CD14-positive monocyte (primary cell): ENCODE results near the gene PLCB1. TPM values are rescaled to one million over a fixed set of nuclear protein-coding genes. Genes with fewer than 3 reads are reported as not detected.

Source experiments
- DNase-seq, 3 donors: peaks; one replicate each; pipeline ENCODE4 v3.0.0-alpha.2; 2011 to 2022
- H2AFZ ChIP-seq: 2 replicates; pipeline ENCODE4 v1.6.0; 2012; ENCODE audit warnings: mild to moderate bottlenecking, low read depth, low read length, inconsistent platforms; ENCODE audit not compliant: insufficient read depth, poor library complexity, severe bottlenecking
- H3K27ac ChIP-seq, 2 donors: 1 replicate in 1 of 2; 2 replicates in 1 of 2; pipeline ENCODE4 v1.5.1; 2012 to 2013; ENCODE audit warnings: low read length in 2 of 2, control low read depth in 1 of 2, inconsistent platforms in 1 of 2, low read depth in 1 of 2, mild to moderate bottlenecking in 1 of 2
- H3K27me3 ChIP-seq, 2 donors: one replicate each; pipeline versions ENCODE4 v1.6.0 to v1.6.1; 2011 to 2013; ENCODE audit warnings: low read length in 2 of 2; ENCODE audit not compliant: control insufficient read depth in 2 of 2, insufficient read depth in 2 of 2
- H3K36me3 ChIP-seq, 2 donors: replicated peaks in 1 of 2; 1 replicate in 1 of 2; 2 replicates in 1 of 2; pipeline versions ENCODE4 v1.5.1 to v1.6.1; 2012 to 2013; ENCODE audit warnings: low read length in 2 of 2, control low read depth in 1 of 2, inconsistent platforms in 1 of 2, mild to moderate bottlenecking in 1 of 2; ENCODE audit not compliant: insufficient read depth in 2 of 2, control insufficient read depth in 1 of 2
- H3K4me1 ChIP-seq, 2 donors: 1 replicate in 1 of 2; 2 replicates in 1 of 2; pipeline versions ENCODE4 v1.5.1 to v1.6.1; 2012 to 2013; ENCODE audit warnings: low read length in 2 of 2, control low read depth in 1 of 2, inconsistent platforms in 1 of 2, mild to moderate bottlenecking in 1 of 2, moderate library complexity in 1 of 2; ENCODE audit not compliant: insufficient read depth in 2 of 2, control insufficient read depth in 1 of 2
- H3K4me2 ChIP-seq: replicated peaks from 2 replicates; pipeline ENCODE3; 2012; ENCODE audit warnings: low read length, moderate library complexity, mild to moderate bottlenecking; ENCODE audit not compliant: poor library complexity, severe bottlenecking; ENCODE audit errors: extremely low read depth
- H3K4me3 ChIP-seq, 3 experiments: fragments of 200-600 bp in 1 of 3; sonication (generic) in 1 of 3; replicated peaks in 1 of 3; 1 replicate in 2 of 3; 2 replicates in 1 of 3; pipeline ENCODE4 v1.5.1; 2011 to 2013; ENCODE audit warnings: low read length in 3 of 3, mild to moderate bottlenecking in 3 of 3, control low read depth in 2 of 3, low read depth in 2 of 3, inconsistent platforms in 1 of 3, moderate library complexity in 1 of 3
- H3K79me2 ChIP-seq: 2 replicates; pipeline ENCODE4 v1.6.0; 2012; ENCODE audit warnings: mild to moderate bottlenecking, control low read depth, inconsistent platforms, low read length, moderate library complexity; ENCODE audit not compliant: insufficient read depth
- H3K9ac ChIP-seq: 2 replicates; pipeline ENCODE4 v1.6.0; 2017; ENCODE audit warnings: low read length, mild to moderate bottlenecking; ENCODE audit not compliant: insufficient read depth, poor library complexity, severe bottlenecking
- H3K9me3 ChIP-seq, 2 donors: replicated peaks in 1 of 2; 1 replicate in 1 of 2; 2 replicates in 1 of 2; pipeline versions ENCODE4 v1.5.1 to v1.6.1; 2012 to 2013; ENCODE audit warnings: low read length in 2 of 2, control low read depth in 1 of 2; ENCODE audit not compliant: control insufficient read depth in 1 of 2, insufficient read depth in 1 of 2
- H4K20me1 ChIP-seq: 2 replicates; pipeline ENCODE4 v1.6.0; 2012; ENCODE audit warnings: mild to moderate bottlenecking, low read length, control low read depth, moderate library complexity; ENCODE audit not compliant: insufficient read depth
- H3K27ac Mint-ChIP-seq, 7 donors: one replicate each; pipeline ENCODE4 v1.8.0; 2020; ENCODE audit warnings: mild to moderate bottlenecking in 7 of 7, mixed read lengths in 7 of 7, moderate library complexity in 6 of 7, inconsistent platforms in 2 of 7
- H3K27me3 Mint-ChIP-seq, 3 donors: one replicate each; pipeline ENCODE4 v1.8.0; 2021 to 2022; ENCODE audit warnings: low read depth in 3 of 3, mild to moderate bottlenecking in 3 of 3, mixed read lengths in 3 of 3, moderate library complexity in 3 of 3, inconsistent platforms in 1 of 3
- H3K36me3 Mint-ChIP-seq, 2 donors: one replicate each; pipeline ENCODE4 v1.8.0; 2020; ENCODE audit warnings: mixed read lengths in 2 of 2, inconsistent platforms in 1 of 2, mild to moderate bottlenecking in 1 of 2
- H3K4me1 Mint-ChIP-seq: one replicate; pipeline ENCODE4 v1.8.0; 2020; ENCODE audit warnings: mild to moderate bottlenecking, mixed read lengths
- H3K4me3 Mint-ChIP-seq, 2 donors: one replicate each; pipeline ENCODE4 v1.8.0; 2020; ENCODE audit warnings: mild to moderate bottlenecking in 2 of 2, mixed read lengths in 2 of 2, moderate library complexity in 1 of 2
- H3K9me3 Mint-ChIP-seq, 7 donors: one replicate each; pipeline ENCODE4 v1.8.0; 2020 to 2022; ENCODE audit warnings: mixed read lengths in 7 of 7, mild to moderate bottlenecking in 6 of 7, moderate library complexity in 6 of 7, inconsistent platforms in 2 of 7
- CTCF ChIP-seq: fragments of 200-600 bp; IDR thresholded peaks from one replicate; pipeline ENCODE4 v1.8.0; 2022; ENCODE audit warnings: antibody characterized with exemption, mild to moderate bottlenecking
- WGBS: methylation state at CpG from one replicate; pipeline ENCODE4 v1.1.5; 2013; ENCODE audit warnings: missing lambda C conversion rate; ENCODE audit not compliant: insufficient coverage; 5-methylcytosine and 5-hydroxymethylcytosine counted together
- intact Hi-C, 2 donors: fragments of 100-400 bp; cut with micrococcal nuclease; formaldehyde crosslinking; loops; one replicate each; pipeline versions ENCODE4 v1.15.0 to v1.15.1; 2023
- polyA plus RNA-seq, 3 donors: library from polyadenylated mRNA; depleted of rRNA in 1 of 3; unstranded in 2 of 3; stranded (reverse) in 1 of 3; fragments of 300-500 nt in 2 of 3; fragments of >200 nt in 1 of 3; fragmentation: Illumina TruSeq in 2 of 3; gene quantifications; 1 replicate in 2 of 3; 2 replicates in 1 of 3; pipeline ENCODE4 v1.2.3, GENCODE V29; 2012 to 2021

PLCB1 gene
- polyA plus RNA-seq, 3 donors, result 8.6 to 16.4 (median 13.2) TPM

GRCh38 chr20:8208226-8208625, 76.2 kb downstream of the PLCB1 start:
- peaks cover 0 to 5% (median 0%) of the 10 kb centered on the region in 7 donors for H3K9me3 Mint-ChIP-seq
- no CpG with 5 or more reads among the region's 1 CpG for WGBS
- Histone ChIP-seq H3K4me3 (no peak overlapping the region), H3K4me2 (no peak overlapping the region), H3K36me3 (no peaks in the 10 kb centered on the region), H3K27me3 (no peaks in the 10 kb centered on the region), H3K4me1 (peaks cover 17 to 29% of the 10 kb centered on the region in 2 donors), H2AFZ (no peak overlapping the region), H3K9ac (no peak overlapping the region), H4K20me1 (peaks cover 26% of the 10 kb centered on the region), H3K79me2 (peaks cover 26% of the 10 kb centered on the region), H3K27ac (no peak overlapping the region), H3K9me3 (peaks cover 0 to 4% of the 10 kb centered on the region in 2 donors)
- peaks cover 3 to 9% of the 10 kb centered on the region in 2 donors for H3K36me3 Mint-ChIP-seq
- intact Hi-C loops, result no loop called here
- H3K27ac Mint-ChIP-seq, result no peak overlapping the region
- peaks cover 30% of the 10 kb centered on the region for H3K4me1 Mint-ChIP-seq
- no peaks in the 10 kb centered on the region for H3K27me3 Mint-ChIP-seq
- no peak for DNase-seq
- no peak overlapping the region for H3K4me3 Mint-ChIP-seq
- TF ChIP-seq CTCF, result no peak

DNA sequence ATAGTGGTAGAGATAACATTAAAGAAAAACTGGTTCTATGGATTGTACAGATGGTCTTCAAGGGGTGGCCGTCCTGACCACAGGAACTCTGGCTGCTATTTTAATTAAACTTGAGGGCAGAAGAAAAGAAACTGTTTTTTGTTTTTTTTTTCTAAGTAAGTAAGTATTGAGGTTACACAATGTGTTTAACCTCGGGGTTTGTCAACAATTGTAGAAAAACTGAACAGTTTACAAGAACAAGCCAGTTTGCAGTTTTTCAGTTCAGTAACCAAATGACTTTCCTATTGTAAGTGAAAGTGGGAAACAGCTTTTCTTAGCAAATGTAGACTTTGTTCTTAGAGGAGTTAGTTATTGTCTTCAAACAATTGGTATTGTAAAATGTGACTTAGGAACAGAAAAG, 77.0 kb downstream of the PLCB1 start:
- Histone ChIP-seq H2AFZ (no peak overlapping the region), H3K9ac (no peak overlapping the region), H3K4me1 (peaks cover 26 to 30% of the 10 kb centered on the region in 2 donors), H3K9me3 (peaks cover 0 to 4% of the 10 kb centered on the region in 2 donors), H3K27ac (no peak overlapping the region), H3K36me3 (no peaks in the 10 kb centered on the region), H3K4me2 (no peak overlapping the region), H3K4me3 (no peak overlapping the region), H3K27me3 (no peaks in the 10 kb centered on the region), H4K20me1 (peaks cover 18% of the 10 kb centered on the region), H3K79me2 (peaks cover 24% of the 10 kb centered on the region)
- 4% methylated on average over 2 of the region's 2 CpGs for WGBS
- TF ChIP-seq CTCF, result no peak
- H3K27ac Mint-ChIP-seq, result peak overlapping the region in 1 of 7 donors; percentile 23
- DNase-seq, result peak in 1 of 3 donors; percentile 13
- peaks cover 3 to 9% of the 10 kb centered on the region in 2 donors for H3K36me3 Mint-ChIP-seq
- H3K9me3 Mint-ChIP-seq, result peaks cover 0 to 3% (median 0%) of the 10 kb centered on the region in 7 donors
- intact Hi-C loops, result no loop called here
- no peaks in the 10 kb centered on the region for H3K27me3 Mint-ChIP-seq
- no peak overlapping the region for H3K4me3 Mint-ChIP-seq
- H3K4me1 Mint-ChIP-seq, result peaks cover 33% of the 10 kb centered on the region
